Muscle layer of duodenum (tissue), 2 donors: Measurements from ENCODE around the gene URM1.
A peak's percentile ranks its signal among the peaks of the same experiment; 100 is the strongest.
"Not testable (repeated sequence)": the region's sequence is repeated elsewhere in the genome, so short reads cannot be mapped to it uniquely, and the experiment has no call there.

ENCODE experiments used
- H3K27ac ChIP-seq: one replicate; pipeline ENCODE4 v1.7.0; 2013; ENCODE audit warnings: mild to moderate bottlenecking, low read length
- H3K27me3 ChIP-seq: one replicate; pipeline ENCODE4 v1.7.0; 2013; ENCODE audit warnings: low read depth, mild to moderate bottlenecking, control low read depth, low read length
- H3K36me3 ChIP-seq, 2 donors: one replicate each; pipeline ENCODE4 v1.7.0; 2013; ENCODE audit warnings: low read length in 2 of 2, control low read depth in 1 of 2, mild to moderate bottlenecking in 1 of 2; ENCODE audit not compliant: insufficient read depth in 2 of 2, control insufficient read depth in 1 of 2
- H3K4me1 ChIP-seq, 2 donors: one replicate each; pipeline ENCODE4 v1.7.0; 2013; ENCODE audit warnings: low read length in 2 of 2, mild to moderate bottlenecking in 2 of 2, control low read depth in 1 of 2, moderate library complexity in 1 of 2; ENCODE audit not compliant: insufficient read depth in 2 of 2, control insufficient read depth in 1 of 2
- H3K4me3 ChIP-seq, 2 donors: one replicate each; pipeline ENCODE4 v1.7.0; 2013; ENCODE audit warnings: low read length in 2 of 2, low read depth in 1 of 2, mild to moderate bottlenecking in 1 of 2
- H3K9me3 ChIP-seq, 2 donors: one replicate each; pipeline ENCODE4 v1.7.0; 2013; ENCODE audit warnings: low read length in 2 of 2, control low read depth in 1 of 2, mild to moderate bottlenecking in 1 of 2; ENCODE audit not compliant: control insufficient read depth in 1 of 2
- donor health status: healthy.

The URM1 gene

GRCh38 chr9:128413728-128414127 is 42.6 kb downstream of the URM1 start:
- not testable (repeated sequence) for H3K36me3 ChIP-seq, H3K4me3 ChIP-seq, H3K9me3 ChIP-seq, H3K27ac ChIP-seq, H3K27me3 ChIP-seq, H3K4me1 ChIP-seq

- Histone ChIP-seq H3K4me3 (no peak overlapping the region), H3K36me3 (no peaks in the 10 kb centered on the region), H3K4me1 (peaks cover 0 to 8% of the 10 kb centered on the region in 2 donors), H3K27ac (no peak overlapping the region), H3K27me3 (peaks cover 16% of the 10 kb centered on the region), H3K9me3 (no peaks in the 10 kb centered on the region)
Measured at GRCh38 chr9:128414461-128414860, 43.3 kb downstream of the URM1 start.

- H3K4me3 ChIP-seq = no peak overlapping the region
- peaks cover 0 to 15% of the 10 kb centered on the region in 2 donors for H3K4me1 ChIP-seq
- H3K27me3 ChIP-seq = peaks cover 18% of the 10 kb centered on the region
- no peaks in the 10 kb centered on the region for H3K36me3 ChIP-seq
- H3K9me3 ChIP-seq = no peaks in the 10 kb centered on the region
- H3K27ac ChIP-seq = no peak overlapping the region
Measured at GRCh38 chr9:128415281-128415680, 44.1 kb downstream of the URM1 start.

GRCh38 chr9:128416014-128416413 is 44.8 kb downstream of the URM1 start:
- Histone ChIP-seq H3K27me3 (peaks cover 18% of the 10 kb centered on the region), H3K27ac (no peak overlapping the region), H3K4me3 (no peak overlapping the region)

GRCh38 chr9:128416432-128417019 is 45.4 kb downstream of the URM1 start:
- no peak overlapping the region for H3K4me3 ChIP-seq
- H3K36me3 ChIP-seq = no peaks in the 10 kb centered on the region
- peaks cover 0 to 21% of the 10 kb centered on the region in 2 donors for H3K4me1 ChIP-seq
- no peak overlapping the region for H3K27ac ChIP-seq
- no peaks in the 10 kb centered on the region for H3K9me3 ChIP-seq
- peaks cover 18% of the 10 kb centered on the region for H3K27me3 ChIP-seq

More at GRCh38 chr9:128416014-128416413, 44.8 kb downstream of the URM1 start:
- Histone ChIP-seq H3K36me3 (no peaks in the 10 kb centered on the region), H3K9me3 (no peaks in the 10 kb centered on the region), H3K4me1 (peaks cover 0 to 16% of the 10 kb centered on the region in 2 donors)

- H3K27ac ChIP-seq = no peak overlapping the region
Measured at GRCh38 chr9:128419061-128419925, 48.1 kb downstream of the URM1 start.

GRCh38 chr9:128420060-128420650 is 49.0 kb downstream of the URM1 start:
- peaks cover 18% of the 10 kb centered on the region for H3K27me3 ChIP-seq
- peaks cover 0 to 3% of the 10 kb centered on the region in 2 donors for H3K36me3 ChIP-seq
- H3K4me3 ChIP-seq = peak overlapping the region; percentile 48 to 94
- H3K4me1 ChIP-seq = peaks cover 0 to 25% of the 10 kb centered on the region in 2 donors
- no peaks in the 10 kb centered on the region for H3K9me3 ChIP-seq
- no peak overlapping the region for H3K27ac ChIP-seq

More at GRCh38 chr9:128419061-128419925, 48.1 kb downstream of the URM1 start:
- Histone ChIP-seq H3K36me3 (peaks cover 0 to 3% of the 10 kb centered on the region in 2 donors), H3K4me3 (peak overlapping the region in 1 of 2 donors; percentile 94), H3K4me1 (peaks cover 0 to 25% of the 10 kb centered on the region in 2 donors), H3K27me3 (peaks cover 18% of the 10 kb centered on the region), H3K9me3 (no peaks in the 10 kb centered on the region)

- Histone ChIP-seq H3K27ac (no peak within 1 kb of the TSS), H3K9me3 (no peaks in the 10 kb centered on the region), H3K36me3 (peaks cover 0 to 3% of the 10 kb centered on the region in 2 donors), H3K4me1 (peaks cover 0 to 25% of the 10 kb centered on the region in 2 donors), H3K4me3 (peak within 1 kb of the TSS; percentile 48 to 94), H3K27me3 (peaks cover 18% of the 10 kb centered on the region)
Measured at GRCh38 chr9:128420651-128421481, 49.7 kb downstream of the URM1 start, which contains the start of gene CERCAM. Gene CERCAM, plus strand, starts transcription at chr9:128420857. Its CDS starts 21 bp downstream, at chr9:128420878.

GRCh38 chr9:128421482-128421996 is 50.4 kb downstream of the URM1 start:
- Histone ChIP-seq H3K9me3 (no peaks in the 10 kb centered on the region), H3K36me3 (peaks cover 0 to 3% of the 10 kb centered on the region in 2 donors), H3K4me1 (peaks cover 0 to 25% of the 10 kb centered on the region in 2 donors), H3K27me3 (peaks cover 11% of the 10 kb centered on the region), H3K27ac (no peak overlapping the region), H3K4me3 (peak overlapping the region; percentile 37 to 94)

GRCh38 chr9:128422022-128422782 is 51.0 kb downstream of the URM1 start:
- H3K4me3 ChIP-seq, H3K27me3 ChIP-seq, H3K36me3 ChIP-seq, H3K27ac ChIP-seq, H3K9me3 ChIP-seq: not testable (repeated sequence)
- peaks cover 0 to 25% of the 10 kb centered on the region in 2 donors for H3K4me1 ChIP-seq
